Ramos (cell line): ENCODE results near the gene FBRSL1.

ENCODE experiments used
- in situ Hi-C: fragments of 300-500 bp; cut with MboI; formaldehyde crosslinking; loops from one replicate; pipeline ENCODE4 v1.14.3; 2022; ENCODE audit warnings: low sequenced_read_pairs; ENCODE audit not compliant: unreplicated experiment

The FBRSL1 gene

GRCh38 chr12:132507656-132508490, 17.9 kb downstream of the FBRSL1 start:
- in situ Hi-C loops = no loop called here

DNA sequence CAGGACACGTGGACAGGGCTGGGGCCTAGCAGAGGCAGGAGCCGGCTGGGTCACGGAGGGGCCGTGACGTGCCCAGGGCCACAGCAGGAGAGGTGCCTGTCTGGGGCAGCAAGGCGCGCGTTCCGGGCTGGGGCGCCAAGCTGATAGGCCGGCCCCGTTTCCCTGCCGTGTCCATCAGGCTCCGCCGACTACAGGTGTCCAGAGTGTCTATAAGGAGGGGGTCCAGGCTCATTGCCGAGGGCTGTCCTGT, 18.5 kb downstream of the FBRSL1 start:
- in situ Hi-C loops = no loop called here

- in situ Hi-C loops = no loop called here
These were observed 19.1 kb downstream of the FBRSL1 start for GRCh38 chr12:132508860-132509732.

DNA sequence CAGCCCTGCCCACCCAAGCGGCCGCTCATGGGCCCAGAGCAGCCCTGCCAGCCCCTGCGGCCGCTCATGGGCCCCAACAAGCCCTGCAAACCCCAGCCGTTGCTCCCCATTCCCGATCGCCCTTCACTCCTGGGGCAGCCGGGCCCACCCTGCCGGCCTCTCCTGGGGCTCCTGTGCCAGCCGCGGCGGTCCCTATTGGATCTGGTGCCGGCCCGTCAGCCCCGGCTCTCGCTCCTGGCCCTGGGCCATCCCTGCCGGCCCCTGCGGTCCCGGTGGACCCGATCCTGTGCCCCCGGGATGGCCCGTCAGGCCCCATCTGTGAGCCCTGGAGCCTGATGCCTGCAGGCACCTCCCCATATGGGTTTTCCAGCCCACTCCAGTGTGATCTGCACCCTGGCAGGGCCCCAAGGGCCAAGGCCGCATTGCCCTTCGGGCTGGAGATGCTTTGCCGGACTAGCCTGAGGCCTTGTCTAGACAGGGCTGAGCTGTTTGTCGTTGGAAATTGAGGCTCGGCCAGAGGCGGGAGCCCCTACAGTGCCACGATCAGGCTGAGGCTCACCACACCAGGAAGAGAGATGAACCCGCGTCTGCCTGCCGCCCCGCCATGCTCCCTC, 20.3 kb downstream of the FBRSL1 start:
- in situ Hi-C loops = no loop called here

DNA sequence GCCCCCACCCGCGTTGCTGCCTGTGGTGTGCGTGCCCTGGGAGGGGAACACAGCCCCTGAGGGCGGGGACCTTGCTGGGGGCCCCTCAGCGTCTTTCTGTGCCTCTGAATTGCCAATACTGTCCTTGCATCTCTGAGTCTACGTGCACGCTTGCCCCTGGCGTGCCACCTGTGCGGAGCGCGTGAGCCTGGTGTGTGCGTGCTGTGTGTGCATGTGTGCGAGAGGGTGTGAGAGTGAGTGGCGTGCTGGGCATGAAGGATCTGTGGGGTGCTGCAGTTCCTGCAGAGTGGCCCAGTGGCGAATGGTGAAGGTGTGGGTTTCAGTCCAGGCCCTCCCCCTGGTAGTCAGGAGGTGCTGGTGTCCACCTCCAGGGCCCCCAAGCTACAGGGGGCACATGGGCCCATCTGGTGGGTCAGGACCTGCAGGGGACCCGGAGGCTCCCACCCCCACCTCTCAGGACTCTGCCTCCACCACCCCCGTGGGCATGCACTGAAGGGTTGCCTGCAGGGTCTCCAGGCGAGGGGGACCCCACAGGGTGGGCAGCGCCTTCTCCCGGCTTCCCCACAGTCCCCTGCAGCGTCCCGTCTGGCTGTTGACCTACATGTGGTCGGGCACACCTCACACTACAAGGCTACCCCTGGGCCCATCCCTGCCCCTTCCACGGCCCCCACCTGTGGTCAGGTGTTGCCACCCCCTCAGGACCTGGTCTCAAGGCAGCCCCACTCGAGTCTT, 21.0 kb downstream of the FBRSL1 start:
- in situ Hi-C loops = no loop called here

DNA sequence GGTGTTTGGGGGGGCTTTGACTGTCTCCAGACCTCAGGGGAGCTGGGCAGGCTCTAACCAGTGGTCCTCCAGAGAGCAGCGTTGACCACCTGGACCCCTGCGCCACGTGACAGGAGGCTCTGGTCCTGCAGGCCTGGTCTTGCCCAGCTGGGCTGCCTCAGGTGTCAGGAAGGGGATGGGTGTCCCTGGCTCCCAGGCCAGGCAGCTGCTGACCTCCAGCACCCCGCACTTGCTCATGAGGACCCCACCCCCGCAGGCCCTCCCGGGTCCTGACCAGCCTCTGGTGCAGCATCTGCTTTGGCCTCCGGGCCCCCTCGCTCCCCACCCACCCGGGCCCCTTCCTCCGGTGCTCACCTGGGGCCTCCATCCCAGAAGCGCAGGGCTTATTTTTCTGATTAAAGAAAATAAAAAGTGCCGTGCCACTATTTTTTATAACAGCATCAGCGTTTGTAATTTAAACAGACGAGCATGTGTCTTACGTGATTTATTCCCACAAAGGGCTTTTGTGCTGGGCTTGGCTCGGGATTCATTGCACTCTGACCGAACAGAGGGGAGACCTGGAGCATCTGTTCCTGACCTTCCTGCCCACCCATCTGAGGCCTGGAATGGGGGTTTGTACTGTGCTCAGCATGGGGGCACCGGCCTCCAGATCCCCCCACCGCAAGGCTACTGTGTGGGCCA, 21.7 kb downstream of the FBRSL1 start:
- in situ Hi-C loops = no loop called here

DNA sequence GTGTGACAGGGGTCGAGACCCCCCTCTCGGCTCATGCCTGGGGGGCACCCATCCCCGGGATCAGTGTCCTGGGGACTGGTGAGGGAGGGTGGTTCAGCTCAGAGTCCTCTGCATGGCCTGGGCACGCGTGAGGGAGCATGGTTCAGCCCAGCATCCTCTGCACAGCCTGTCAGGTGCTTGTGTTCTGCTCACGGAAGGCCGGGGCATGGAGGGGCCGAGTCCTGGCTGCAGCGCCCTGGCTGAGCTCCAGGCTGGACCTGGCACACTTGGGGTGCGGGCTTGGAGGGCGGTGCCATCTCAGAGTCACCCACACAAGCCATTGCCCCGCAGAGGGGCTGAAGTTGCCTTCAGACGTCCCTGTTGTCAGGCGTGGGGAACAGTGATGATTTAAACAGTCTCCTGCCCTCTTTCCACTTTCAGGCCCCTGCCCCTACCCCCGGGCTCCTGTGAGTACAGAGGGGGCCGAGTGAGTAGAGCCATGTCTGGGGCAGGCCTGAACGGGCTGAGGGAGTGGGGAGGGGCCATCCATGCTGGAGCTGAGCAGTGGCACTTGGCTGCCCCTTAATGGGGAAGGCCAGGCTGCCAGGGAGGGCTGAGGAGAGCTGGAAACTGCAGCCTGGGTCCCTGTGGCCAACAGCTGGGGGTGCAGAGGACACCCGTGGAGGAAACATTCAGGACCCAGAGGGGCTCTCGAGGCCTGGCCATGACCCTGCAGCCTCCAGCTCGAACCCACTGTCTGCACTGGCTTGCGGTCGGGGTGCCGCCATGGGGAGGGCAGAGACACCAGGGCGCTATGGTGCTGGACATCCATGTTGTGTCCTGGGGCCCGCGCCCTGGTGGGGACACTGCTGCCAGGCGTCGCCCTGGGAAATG, 22.5 kb downstream of the FBRSL1 start:
- in situ Hi-C loops = no loop called here

- in situ Hi-C loops = no loop called here
These were observed 23.1 kb downstream of the FBRSL1 start for GRCh38 chr12:132513070-132513398.

- in situ Hi-C loops = no loop called here
These were observed 23.6 kb downstream of the FBRSL1 start for GRCh38 chr12:132513458-132514135.

DNA sequence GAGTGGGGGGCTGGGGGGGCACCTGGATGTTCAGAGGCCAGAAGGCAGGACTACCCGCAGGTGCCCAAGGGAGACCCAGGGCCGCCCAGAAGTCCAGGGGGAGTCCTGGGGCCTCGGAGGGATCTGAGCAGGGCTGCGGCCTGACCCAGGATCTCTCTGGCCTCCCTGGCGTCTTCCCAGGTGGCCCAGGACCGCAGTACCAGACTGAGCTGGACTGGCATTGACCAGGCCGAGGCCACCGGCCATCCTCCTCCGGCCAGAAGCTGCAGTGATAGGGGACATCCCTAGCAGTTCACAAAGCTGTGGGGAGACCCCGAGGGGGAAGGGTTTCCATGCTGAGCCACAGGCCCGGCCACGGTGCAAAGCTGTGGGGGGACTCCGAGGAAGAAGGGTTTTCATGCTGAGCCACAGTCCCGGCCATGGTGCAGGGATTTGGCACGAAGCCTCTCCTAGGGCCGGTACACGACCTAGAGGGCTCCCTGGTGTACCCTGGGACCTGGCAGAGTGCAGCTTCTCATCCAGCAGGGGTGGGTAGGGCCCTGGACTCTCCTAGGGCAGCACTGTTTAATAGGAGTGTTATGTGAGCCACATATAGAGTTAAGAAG, 24.4 kb downstream of the FBRSL1 start:
- in situ Hi-C loops = no loop called here

GRCh38 chr12:132514838-132515237, 24.9 kb downstream of the FBRSL1 start:
- in situ Hi-C loops = no loop called here

GRCh38 chr12:132516095-132517012, 26.4 kb downstream of the FBRSL1 start:
- in situ Hi-C loops = no loop called here

- in situ Hi-C loops = no loop called here
These were observed 27.2 kb downstream of the FBRSL1 start for GRCh38 chr12:132517013-132517739.

DNA sequence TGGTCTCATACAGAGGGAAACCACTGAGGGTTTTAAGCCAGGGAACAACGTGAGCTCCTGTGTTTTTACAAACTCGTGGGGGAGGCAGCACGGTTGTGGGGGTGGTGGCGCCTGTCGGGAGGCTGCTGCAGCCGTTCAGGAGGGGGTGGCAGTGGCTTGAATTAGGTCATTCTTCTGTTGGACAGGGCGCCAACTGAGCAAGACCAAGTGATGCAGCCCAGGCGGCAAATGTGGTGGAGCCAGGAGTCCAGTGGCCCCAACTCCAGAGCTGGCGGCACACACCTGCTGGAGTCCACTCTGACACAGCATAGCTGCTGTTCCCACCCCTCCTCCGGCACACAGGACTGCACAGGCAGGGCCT, 27.8 kb downstream of the FBRSL1 start:
- in situ Hi-C loops = no loop called here

DNA sequence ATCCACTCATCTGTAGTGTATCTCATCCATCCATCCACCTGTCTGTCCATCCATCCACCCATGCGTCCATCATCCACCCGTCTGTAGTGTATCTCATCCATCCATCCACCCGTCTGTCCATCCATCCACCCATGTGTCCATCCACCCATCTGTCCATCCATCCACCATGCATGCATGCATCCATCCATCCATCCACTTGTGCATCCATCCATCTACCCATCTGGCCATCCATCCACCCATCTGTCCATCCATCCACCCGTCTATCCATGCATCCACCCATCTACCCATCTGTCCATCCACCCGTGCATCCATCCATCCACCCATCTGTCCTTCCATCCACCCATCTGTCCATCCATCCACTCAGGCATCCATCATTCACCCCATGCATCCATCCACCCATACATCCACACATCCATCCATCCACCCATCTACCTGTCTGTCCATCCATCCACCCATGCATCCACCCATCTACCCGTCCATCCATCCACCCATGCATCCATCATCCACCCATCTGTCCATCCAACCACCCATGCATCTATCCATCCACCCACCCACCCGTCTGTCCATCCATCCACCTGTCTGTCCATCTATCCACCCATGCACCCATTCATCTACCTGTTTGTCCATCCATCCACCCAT, 28.5 kb downstream of the FBRSL1 start:
- in situ Hi-C loops = no loop called here
